ENCODE measurements around the gene BTN2A1.

DNA sequence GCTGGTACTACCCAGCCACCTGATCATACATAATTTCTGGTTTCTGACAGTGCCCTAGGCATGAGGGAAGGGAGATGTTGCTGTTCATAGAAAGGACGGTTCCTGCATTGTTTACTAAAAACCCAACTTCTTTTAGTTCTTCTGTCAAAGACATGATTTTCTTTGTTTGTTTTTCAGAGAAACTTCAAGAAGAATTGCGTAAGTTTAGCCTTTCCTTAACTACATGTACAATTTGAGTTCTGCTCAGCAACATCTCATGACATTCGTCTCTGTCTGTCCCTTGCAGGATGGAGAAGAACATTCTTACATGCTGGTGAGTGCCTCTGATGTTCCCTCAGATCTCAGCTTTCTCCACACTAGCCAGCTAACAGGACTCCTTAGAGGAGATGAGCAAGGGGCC lies 8.0 kb downstream of the BTN2A1 start:
- TF ChIP-seq, protein P1, sequence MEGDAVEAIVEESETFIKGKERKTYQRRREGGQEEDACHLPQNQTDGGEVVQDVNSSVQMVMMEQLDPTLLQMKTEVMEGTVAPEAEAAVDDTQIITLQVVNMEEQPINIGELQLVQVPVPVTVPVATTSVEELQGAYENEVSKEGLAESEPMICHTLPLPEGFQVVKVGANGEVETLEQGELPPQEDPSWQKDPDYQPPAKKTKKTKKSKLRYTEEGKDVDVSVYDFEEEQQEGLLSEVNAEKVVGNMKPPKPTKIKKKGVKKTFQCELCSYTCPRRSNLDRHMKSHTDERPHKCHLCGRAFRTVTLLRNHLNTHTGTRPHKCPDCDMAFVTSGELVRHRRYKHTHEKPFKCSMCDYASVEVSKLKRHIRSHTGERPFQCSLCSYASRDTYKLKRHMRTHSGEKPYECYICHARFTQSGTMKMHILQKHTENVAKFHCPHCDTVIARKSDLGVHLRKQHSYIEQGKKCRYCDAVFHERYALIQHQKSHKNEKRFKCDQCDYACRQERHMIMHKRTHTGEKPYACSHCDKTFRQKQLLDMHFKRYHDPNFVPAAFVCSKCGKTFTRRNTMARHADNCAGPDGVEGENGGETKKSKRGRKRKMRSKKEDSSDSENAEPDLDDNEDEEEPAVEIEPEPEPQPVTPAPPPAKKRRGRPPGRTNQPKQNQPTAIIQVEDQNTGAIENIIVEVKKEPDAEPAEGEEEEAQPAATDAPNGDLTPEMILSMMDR (IDR thresholded peaks at IDR 0.05): no peak
- TF ChIP-seq POLR2A (IDR thresholded peaks at IDR 0.05; ENCODE audit: low read depth) (no peak), POLR2AphosphoS5 (IDR thresholded peaks at IDR 0.05) (no peak), EP300 (IDR thresholded peaks at IDR 0.05) (no peak)
